Measurements from ENCODE around the gene UBE2A. TPM values are rescaled to one million over a fixed set of nuclear protein-coding genes. Genes with fewer than 3 reads are reported as not detected.

The UBE2A gene
- total RNA-seq = 35.1 and 41.9 TPM in 2 replicates

DNA sequence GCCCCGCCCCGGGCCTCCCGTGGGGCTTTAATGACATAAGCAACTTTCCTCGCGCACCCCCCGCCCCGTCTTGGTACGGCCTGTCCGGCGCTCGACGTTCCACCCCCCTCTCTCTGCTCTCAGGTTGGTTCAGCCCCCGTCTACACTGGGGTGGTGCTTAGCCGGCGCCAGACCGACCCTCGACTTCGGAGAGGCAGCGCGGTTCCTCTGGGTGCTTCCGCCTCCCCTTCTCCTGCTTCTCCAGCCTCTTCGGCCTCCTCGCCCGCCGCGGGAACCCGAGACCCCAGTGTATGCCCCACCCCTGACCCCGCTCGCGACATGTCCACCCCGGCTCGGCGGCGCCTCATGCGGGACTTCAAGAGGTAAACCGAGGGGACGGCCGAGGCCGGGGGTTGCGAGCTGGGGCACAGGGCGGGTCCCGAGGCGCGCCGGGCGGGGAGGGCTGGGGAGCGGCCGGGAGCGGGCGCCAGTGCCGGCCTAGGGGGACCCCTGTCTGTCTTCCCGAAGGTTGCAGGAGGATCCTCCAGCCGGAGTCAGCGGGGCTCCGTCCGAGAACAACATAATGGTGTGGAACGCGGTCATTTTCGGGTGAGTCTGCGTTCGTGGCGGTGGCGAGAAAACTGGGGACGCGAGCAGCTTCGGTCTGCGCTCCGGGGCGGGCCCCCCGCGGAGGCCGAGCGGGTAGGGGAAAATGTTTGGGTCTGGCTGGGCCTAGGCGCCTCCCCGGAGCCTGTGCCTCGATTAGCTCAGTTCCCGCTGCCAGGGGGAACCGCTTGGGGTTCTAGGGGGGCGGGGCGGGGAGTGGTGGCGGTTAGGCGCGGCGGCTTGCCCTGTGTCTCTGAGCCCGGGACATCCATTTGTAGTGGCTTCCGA, at the start of gene UBE2A:
TSS of gene UBE2A (plus strand) at position 170 of the 873 bp plus-strand sequence. CDS start at position 319, 149 bp downstream.
- TF ChIP-seq, protein P1, sequence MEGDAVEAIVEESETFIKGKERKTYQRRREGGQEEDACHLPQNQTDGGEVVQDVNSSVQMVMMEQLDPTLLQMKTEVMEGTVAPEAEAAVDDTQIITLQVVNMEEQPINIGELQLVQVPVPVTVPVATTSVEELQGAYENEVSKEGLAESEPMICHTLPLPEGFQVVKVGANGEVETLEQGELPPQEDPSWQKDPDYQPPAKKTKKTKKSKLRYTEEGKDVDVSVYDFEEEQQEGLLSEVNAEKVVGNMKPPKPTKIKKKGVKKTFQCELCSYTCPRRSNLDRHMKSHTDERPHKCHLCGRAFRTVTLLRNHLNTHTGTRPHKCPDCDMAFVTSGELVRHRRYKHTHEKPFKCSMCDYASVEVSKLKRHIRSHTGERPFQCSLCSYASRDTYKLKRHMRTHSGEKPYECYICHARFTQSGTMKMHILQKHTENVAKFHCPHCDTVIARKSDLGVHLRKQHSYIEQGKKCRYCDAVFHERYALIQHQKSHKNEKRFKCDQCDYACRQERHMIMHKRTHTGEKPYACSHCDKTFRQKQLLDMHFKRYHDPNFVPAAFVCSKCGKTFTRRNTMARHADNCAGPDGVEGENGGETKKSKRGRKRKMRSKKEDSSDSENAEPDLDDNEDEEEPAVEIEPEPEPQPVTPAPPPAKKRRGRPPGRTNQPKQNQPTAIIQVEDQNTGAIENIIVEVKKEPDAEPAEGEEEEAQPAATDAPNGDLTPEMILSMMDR (IDR thresholded peaks at IDR 0.05; ENCODE audit: insufficient read depth, low read depth, low read length) = peak; percentile 28
- DNase-seq (ENCODE audit: low read depth) = peak; percentile 94
- peak within 1 kb of the TSS; percentile 71 for H3K4me3 ChIP-seq (ENCODE audit: low read depth, low read length)

DNA sequence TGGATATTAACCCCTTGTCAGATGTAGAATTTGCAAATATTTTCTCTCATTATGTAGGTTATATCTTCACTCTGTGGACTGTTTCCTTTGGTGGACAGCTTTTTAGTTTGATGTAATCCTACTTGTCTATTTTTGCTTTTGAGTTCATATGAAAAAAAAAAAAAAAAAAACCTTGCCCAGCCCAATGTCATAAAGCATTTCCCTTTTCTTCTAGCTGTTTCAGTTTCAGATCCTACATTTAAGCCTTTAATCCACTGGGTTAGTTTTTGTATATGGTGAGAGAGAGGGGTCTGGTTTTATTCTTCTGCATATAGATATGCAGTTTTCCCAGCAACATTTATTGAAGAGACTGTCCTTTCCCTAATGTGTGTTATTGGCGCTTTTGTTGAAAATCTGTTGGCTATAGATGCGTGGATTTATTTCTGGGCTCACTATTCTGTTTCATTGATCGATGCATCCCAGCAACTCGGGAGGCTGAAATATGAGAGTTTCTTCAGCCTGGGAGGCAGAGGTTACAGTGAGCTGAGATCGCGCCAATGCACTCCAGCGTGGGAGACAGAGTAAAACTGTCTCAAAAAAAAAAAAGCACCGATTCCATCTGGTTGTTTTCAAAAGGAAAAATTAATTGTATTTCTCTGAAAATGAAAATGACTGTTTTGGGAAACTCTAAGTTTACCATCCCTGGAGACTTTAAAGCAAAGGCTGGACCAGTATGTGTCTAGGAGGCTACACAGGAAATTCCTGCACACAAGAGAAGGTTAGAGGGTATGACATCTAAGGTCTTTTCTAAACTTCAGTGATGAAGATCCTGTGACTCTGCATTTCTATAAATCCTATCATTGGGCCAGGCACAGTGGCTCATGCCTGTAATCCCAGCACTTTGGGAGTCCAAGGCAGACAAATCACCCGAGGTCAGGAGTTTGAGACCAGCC, 44.8 kb upstream of the UBE2A start:
- H3K4me3 ChIP-seq (ENCODE audit: low read depth, low read length) = no peak overlapping the region
- peak; percentile 44 for DNase-seq (ENCODE audit: low read depth)
- TF ChIP-seq, protein P1 (IDR thresholded peaks at IDR 0.05; ENCODE audit: insufficient read depth, low read depth, low read length) = no peak

DNA sequence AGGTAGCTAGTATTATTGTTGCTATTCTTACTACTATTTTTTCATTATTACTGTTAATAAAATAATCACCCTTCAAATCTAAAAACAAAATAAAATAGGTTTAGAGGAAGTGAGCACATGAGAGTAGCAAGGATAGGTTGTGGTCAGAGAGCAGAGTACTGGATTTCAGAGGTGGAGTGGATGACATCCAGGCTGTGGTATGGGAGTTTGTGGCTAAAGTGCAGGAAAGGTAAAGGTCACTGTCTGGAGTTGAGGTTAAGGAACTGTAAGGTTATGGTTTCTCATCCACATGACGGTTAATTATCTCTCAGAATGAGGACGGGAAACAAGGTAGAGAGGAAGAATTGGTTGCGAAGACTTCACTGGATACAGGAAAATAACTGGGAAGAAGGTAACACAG, 36.9 kb upstream of the UBE2A start:
- TF ChIP-seq, protein P1 (IDR thresholded peaks at IDR 0.05; ENCODE audit: insufficient read depth, low read depth, low read length) = no peak
- no peak overlapping the region for H3K4me3 ChIP-seq (ENCODE audit: low read depth, low read length)
- DNase-seq (ENCODE audit: low read depth) = peak; percentile 19

DNA sequence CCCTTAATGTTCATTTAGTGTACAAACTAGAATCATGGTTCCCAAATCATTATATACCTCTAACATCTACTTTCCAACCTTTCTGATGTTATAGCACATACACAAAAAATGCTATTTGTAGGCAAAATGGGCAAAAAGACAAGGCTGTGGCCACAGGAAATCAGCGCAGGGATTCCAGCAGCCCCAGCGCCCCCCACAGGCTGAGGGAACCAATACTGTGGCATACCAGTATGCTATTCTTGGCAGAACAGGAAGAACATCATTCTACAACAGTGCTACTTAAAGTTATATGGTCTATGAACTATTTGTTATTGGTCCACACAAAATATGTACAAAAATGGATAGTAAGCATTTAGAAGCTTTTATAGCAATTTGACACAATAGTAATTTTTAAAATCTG, 34.5 kb upstream of the UBE2A start:
- DNase-seq (ENCODE audit: low read depth) = no peak
- TF ChIP-seq, protein P1 (IDR thresholded peaks at IDR 0.05; ENCODE audit: insufficient read depth, low read depth, low read length) = no peak
- H3K4me3 ChIP-seq (ENCODE audit: low read depth, low read length) = no peak overlapping the region

DNA sequence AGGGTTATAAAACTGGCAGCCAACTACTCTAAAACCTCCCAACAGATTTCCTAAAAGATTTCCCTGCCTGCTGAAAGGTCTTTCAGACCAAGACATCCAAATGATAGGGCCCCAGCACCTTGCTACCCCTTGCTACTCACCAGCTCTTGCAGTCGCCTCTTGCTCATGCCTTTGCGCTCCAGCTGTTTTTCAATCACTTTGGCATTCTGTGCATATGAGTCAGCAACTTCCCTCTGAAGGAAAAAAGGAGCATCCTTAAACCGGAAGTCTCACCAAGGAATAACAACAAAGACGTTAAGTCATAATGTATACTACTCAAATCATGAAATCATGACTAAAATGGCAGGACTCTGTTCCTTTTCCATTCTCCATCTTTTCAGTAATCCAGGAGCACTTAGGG, 33.2 kb upstream of the UBE2A start:
- no peak overlapping the region for H3K4me3 ChIP-seq (ENCODE audit: low read depth, low read length)
- TF ChIP-seq, protein P1 (IDR thresholded peaks at IDR 0.05; ENCODE audit: insufficient read depth, low read depth, low read length) = no peak
- peak; percentile 69 for DNase-seq (ENCODE audit: low read depth)

DNA sequence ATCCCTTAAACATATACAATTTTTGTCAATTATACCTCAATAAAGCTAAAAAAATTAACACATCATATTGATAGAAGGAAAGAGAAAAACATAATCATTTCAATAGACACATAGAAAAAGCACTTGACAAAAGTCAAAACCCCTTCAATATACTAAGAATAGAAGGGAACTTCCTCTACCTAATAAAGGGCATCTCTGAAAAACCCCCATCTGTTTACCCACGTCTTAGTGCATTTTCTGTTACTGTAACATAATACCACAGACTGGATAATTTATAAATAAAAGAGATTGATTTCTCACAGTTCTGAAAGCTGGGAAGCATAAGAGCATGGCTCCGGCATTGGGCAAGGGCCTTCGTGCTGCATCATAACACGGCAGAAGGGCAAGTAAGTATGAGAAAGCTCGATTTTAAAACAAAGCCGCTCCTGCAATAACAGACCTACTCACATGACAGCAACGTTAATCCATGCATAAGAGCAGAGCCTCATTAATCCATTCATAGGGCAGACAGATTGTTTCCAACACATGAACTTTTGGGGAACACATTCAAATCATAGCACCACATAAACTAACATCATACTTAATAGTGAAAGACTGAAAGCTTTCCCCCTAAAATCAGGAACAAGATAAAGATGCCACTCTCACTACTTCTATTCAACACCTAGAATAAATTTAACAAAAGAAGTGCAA, 24.9 kb upstream of the UBE2A start:
- H3K4me3 ChIP-seq (ENCODE audit: low read depth, low read length) = no peak overlapping the region
- no peak for DNase-seq (ENCODE audit: low read depth)
- TF ChIP-seq, protein P1 (IDR thresholded peaks at IDR 0.05; ENCODE audit: insufficient read depth, low read depth, low read length) = no peak

Data from fibroblast of villous mesenchyme (primary cell).